Natural killer cell (primary cell): Measurements from ENCODE around the gene MICALL1. TPM values are rescaled to one million over a fixed set of nuclear protein-coding genes. Genes with fewer than 3 reads are reported as not detected.

ENCODE experiments used
- ATAC-seq, 3 donors: fragments of 150-1000 bp in 2 of 3; fragments of 200-7000 bp in 1 of 3; cut with Tn5 transposase; 1 replicate in 1 of 3; 2 replicates in 2 of 3; pipeline ENCODE4 v1.10.0; 2021; ENCODE audit warnings: mild to moderate bottlenecking in 2 of 3, moderate library complexity in 2 of 3
- DNase-seq, 2 donors: peaks; one replicate each; pipeline versions ENCODE4 v3.0.0 to v3.0.0-alpha.2; 2013 to 2021; ENCODE audit warnings: mixed read lengths in 1 of 2
- H3K27ac ChIP-seq: one replicate; pipeline ENCODE4 v1.5.1; 2013; ENCODE audit warnings: mild to moderate bottlenecking, low read length
- H3K27me3 ChIP-seq: one replicate; pipeline ENCODE4 v1.6.1; 2013; ENCODE audit warnings: low read length; ENCODE audit not compliant: control insufficient read depth, insufficient read depth
- H3K36me3 ChIP-seq: one replicate; pipeline ENCODE4 v1.6.1; 2013; ENCODE audit warnings: low read length; ENCODE audit not compliant: control insufficient read depth, insufficient read depth
- H3K4me1 ChIP-seq: one replicate; pipeline ENCODE4 v1.6.1; 2013; ENCODE audit warnings: low read length; ENCODE audit not compliant: control insufficient read depth, insufficient read depth
- H3K4me3 ChIP-seq: one replicate; pipeline ENCODE4 v1.5.1; 2013; ENCODE audit warnings: low read length
- H3K9me3 ChIP-seq: one replicate; pipeline ENCODE4 v1.6.1; 2013; ENCODE audit warnings: low read length; ENCODE audit not compliant: control insufficient read depth, insufficient read depth
- H3K27ac Mint-ChIP-seq, 2 donors: one replicate each; pipeline ENCODE4 v1.8.0; 2022; ENCODE audit warnings: mild to moderate bottlenecking in 2 of 2, mixed read lengths in 2 of 2, moderate library complexity in 1 of 2
- H3K27me3 Mint-ChIP-seq, 2 donors: one replicate each; pipeline ENCODE4 v1.8.0; 2022; ENCODE audit warnings: low read depth in 2 of 2, mixed read lengths in 2 of 2
- H3K36me3 Mint-ChIP-seq: one replicate; pipeline ENCODE4 v1.8.0; 2022; ENCODE audit warnings: mixed read lengths
- H3K4me1 Mint-ChIP-seq, 2 donors: one replicate each; pipeline ENCODE4 v1.8.0; 2022; ENCODE audit warnings: mixed read lengths in 2 of 2
- H3K4me3 Mint-ChIP-seq: one replicate; pipeline ENCODE4 v1.8.0; 2022; ENCODE audit warnings: mild to moderate bottlenecking, moderate library complexity, mixed read lengths
- H3K9me3 Mint-ChIP-seq, 2 donors: one replicate each; pipeline ENCODE4 v1.8.0; 2022; ENCODE audit warnings: mixed read lengths in 2 of 2
- WGBS: methylation state at CpG from one replicate; pipeline ENCODE4 v1.1.7; 2013; ENCODE audit warnings: missing lambda C conversion rate; ENCODE audit not compliant: insufficient coverage; 5-methylcytosine and 5-hydroxymethylcytosine counted together
- intact Hi-C: fragments of 100-400 bp; cut with micrococcal nuclease; formaldehyde crosslinking; loops from one replicate; pipeline ENCODE4 v1.14.2; 2022
- total RNA-seq, 4 donors: library from RNA; stranded (reverse); fragments of 120-200 nt in 1 of 4; gene quantifications; one replicate each; pipeline versions ENCODE4 v1.2.3 to v1.2.4, GENCODE V29; 2013 to 2022
- TF ChIP-seq, protein P1 (sequence below): fragments of 200-600 bp; IDR thresholded peaks from one replicate; pipeline ENCODE4 v1.8.0; 2022; ENCODE audit warnings: antibody characterized with exemption

Gene MICALL1
- total RNA-seq, 3 donors from 2014 or later (not counting 1 experiment from before 2014, with no cell fraction given), result 24.6 to 34.3 (median 32.4) TPM

DNA sequence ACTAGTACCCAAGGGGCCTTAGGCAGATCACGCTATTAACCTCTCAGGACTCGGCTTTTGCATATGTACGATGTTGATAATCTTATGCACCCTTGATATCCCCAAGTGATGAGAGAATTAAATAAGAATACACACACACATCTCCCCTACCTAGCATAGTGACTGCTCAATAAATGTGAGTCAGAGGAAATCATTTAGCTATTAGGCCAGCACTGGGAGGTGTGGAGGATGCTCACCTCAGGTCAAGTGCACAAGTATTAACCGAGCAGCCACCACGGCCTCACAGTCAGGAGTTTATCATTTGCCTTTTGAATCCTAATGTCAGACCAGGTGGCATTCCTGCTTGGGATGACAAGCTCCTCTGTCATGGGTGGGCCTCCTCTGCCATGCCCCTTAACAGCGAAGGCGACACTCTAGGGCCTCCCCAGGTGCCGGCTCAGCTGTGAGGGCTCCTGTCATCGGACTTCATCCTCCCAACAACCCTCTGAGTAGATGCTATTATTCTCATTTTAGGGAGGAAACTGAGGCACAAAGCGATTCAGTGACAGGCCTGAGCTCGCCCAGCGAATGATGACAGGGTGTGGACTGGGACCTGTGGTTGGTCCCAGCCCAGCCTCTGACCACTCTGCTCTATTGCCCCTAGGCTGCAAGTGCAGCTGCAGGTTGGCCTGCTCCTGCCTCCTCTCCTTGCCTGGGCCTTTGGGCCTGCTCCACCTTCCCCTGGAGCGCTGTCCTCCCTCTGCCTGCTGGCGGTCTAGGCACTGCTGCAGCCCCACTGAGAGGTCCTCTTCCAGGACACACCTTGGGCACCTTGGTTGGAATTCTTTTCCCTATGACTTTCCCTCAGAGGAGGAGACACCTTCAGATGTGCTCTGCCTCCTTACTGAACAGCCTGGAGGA is 83.3 kb downstream of the MICALL1 start:
- Histone ChIP-seq H3K36me3 (peaks cover 4% of the 10 kb centered on the region), H3K27me3 (no peaks in the 10 kb centered on the region), H3K27ac (no peak overlapping the region), H3K9me3 (no peaks in the 10 kb centered on the region), H3K4me3 (no peak overlapping the region), H3K4me1 (peaks cover 23% of the 10 kb centered on the region)
- Mint-ChIP-seq H3K4me1 (peaks cover 17 to 22% of the 10 kb centered on the region in 2 donors), H3K4me3 (no peak overlapping the region), H3K27me3 (no peaks in the 10 kb centered on the region), H3K9me3 (no peaks in the 10 kb centered on the region), H3K36me3 (no peaks in the 10 kb centered on the region), H3K27ac (no peak overlapping the region)
- ATAC-seq, result no peak
- no peak for DNase-seq
- TF ChIP-seq, protein P1, sequence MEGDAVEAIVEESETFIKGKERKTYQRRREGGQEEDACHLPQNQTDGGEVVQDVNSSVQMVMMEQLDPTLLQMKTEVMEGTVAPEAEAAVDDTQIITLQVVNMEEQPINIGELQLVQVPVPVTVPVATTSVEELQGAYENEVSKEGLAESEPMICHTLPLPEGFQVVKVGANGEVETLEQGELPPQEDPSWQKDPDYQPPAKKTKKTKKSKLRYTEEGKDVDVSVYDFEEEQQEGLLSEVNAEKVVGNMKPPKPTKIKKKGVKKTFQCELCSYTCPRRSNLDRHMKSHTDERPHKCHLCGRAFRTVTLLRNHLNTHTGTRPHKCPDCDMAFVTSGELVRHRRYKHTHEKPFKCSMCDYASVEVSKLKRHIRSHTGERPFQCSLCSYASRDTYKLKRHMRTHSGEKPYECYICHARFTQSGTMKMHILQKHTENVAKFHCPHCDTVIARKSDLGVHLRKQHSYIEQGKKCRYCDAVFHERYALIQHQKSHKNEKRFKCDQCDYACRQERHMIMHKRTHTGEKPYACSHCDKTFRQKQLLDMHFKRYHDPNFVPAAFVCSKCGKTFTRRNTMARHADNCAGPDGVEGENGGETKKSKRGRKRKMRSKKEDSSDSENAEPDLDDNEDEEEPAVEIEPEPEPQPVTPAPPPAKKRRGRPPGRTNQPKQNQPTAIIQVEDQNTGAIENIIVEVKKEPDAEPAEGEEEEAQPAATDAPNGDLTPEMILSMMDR, result no peak
- 94% methylated on average over 14 of the region's 14 CpGs for WGBS
- intact Hi-C loops, result no loop called here

DNA sequence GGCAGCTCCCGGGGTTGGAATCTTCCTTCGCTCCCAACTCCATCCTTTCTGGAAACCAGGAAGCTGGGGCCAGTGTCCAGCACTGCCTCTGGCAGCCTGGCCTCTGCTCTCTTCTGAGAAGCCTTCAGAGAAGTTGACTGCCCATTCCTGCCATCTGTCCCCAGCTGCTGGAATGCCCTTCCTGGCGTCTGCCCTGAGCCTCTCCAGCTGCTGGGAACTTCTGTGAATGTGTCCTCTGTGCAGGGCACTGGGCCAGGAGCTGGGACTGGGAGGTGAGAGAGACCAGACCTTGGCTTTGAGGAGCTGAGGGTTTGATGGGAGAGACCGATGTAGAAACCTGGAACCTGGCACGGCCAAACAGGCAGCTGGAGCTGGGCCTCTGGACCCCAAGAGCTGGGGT is 84.2 kb downstream of the MICALL1 start:
- Histone ChIP-seq H3K4me3 (no peak overlapping the region), H3K27ac (no peak overlapping the region), H3K36me3 (peaks cover 4% of the 10 kb centered on the region), H3K27me3 (no peaks in the 10 kb centered on the region), H3K9me3 (no peaks in the 10 kb centered on the region), H3K4me1 (peaks cover 32% of the 10 kb centered on the region)
- 93% methylated on average over 5 of the region's 5 CpGs for WGBS
- Mint-ChIP-seq H3K4me1 (peaks cover 23 to 30% of the 10 kb centered on the region in 2 donors), H3K4me3 (no peak overlapping the region), H3K36me3 (no peaks in the 10 kb centered on the region), H3K9me3 (no peaks in the 10 kb centered on the region), H3K27me3 (no peaks in the 10 kb centered on the region), H3K27ac (no peak overlapping the region)
- DNase-seq (no peak), ATAC-seq (no peak)
- intact Hi-C loops, result no loop called here
- TF ChIP-seq, protein P1, result no peak

DNA sequence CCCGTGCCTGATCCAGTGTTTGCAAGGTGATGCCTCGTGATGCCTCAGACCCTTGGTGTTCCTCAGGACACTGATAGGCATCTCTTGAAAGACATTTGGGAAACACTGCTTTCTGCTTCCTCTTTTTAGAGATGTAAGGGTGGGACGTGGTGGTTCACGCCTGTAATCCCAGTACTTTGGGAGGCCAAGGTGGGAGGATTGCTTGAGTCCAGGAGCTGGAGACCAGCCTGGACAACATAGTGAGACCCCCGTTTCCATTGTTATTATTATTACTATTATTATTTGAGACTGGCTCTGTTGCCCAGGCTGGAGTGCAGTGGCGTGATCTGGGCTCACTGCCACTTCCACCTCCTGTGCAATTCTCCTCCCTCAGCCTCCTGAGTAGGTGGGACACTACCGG is 84.8 kb downstream of the MICALL1 start:
- no peak overlapping the region for H3K27ac Mint-ChIP-seq
- no peaks in the 10 kb centered on the region for H3K9me3 Mint-ChIP-seq
- no peaks in the 10 kb centered on the region for H3K9me3 ChIP-seq

More for the DNA sequence above, 84.8 kb downstream of the MICALL1 start:
- Histone ChIP-seq H3K27ac (no peak overlapping the region), H3K4me1 (peaks cover 37% of the 10 kb centered on the region), H3K27me3 (no peaks in the 10 kb centered on the region), H3K36me3 (peaks cover 4% of the 10 kb centered on the region), H3K4me3 (no peak overlapping the region)
- no peaks in the 10 kb centered on the region for H3K36me3 Mint-ChIP-seq
- no peak for ATAC-seq
- H3K27me3 Mint-ChIP-seq, result no peaks in the 10 kb centered on the region
- no peak overlapping the region for H3K4me3 Mint-ChIP-seq
- intact Hi-C loops, result no loop called here
- TF ChIP-seq, protein P1, result no peak
- peaks cover 29 to 35% of the 10 kb centered on the region in 2 donors for H3K4me1 Mint-ChIP-seq
- no peak for DNase-seq
- WGBS, result 97% methylated on average over 5 of the region's 7 CpGs
